ENCODE measurements around the gene CALU. TPM values are rescaled to one million over a fixed set of nuclear protein-coding genes. Genes with fewer than 3 reads are reported as not detected.

Gene CALU
- total and polyA plus RNA-seq, 10 of the 15 experiments (the other 5 are each of a cell fraction or from before 2014, with no cell fraction given) = 31.2 to 75.6 (median 42.1) TPM

DNA sequence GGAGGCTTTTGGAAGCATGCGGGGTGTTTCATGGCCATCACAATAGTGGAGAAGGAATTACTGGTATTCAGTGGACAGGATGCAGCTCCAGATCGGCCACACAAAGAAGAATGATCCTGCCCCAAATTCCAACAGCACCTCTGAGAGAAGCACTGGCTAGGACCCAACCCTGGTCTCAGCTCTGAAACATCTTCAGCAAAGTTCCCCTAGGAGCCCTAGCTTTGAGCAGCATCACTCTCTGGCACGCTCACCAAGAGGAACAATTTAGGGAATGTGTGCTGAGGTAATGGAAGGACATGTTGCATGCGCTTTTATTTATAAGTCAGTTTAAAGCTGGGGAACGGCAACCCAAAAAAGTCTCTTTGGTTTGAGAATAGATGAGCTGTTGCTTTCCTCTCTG lies 42.0 kb downstream of the CALU start:
- Histone ChIP-seq H3K4me2 (ENCODE audit: control insufficient read depth, insufficient read depth) (no peak overlapping the region), H3K9ac (ENCODE audit: control insufficient read depth, insufficient read depth, low read length) (no peak overlapping the region), H4K20me1 (ENCODE audit: control insufficient read depth, insufficient read depth) (no peaks in the 10 kb centered on the region), H3K4me1 (ENCODE audit: control insufficient read depth, insufficient read depth, low read length) (no peaks in the 10 kb centered on the region), H2AFZ (ENCODE audit: control insufficient read depth, low read depth, low read length) (no peak overlapping the region), H3K9me3 (replicated peaks; ENCODE audit: control insufficient read depth, insufficient read depth, low read length) (no peaks in the 10 kb centered on the region; the same call in 2 of the 3 replicates), H3K27me3 (replicated peaks in 1 of 2; ENCODE audit: control insufficient read depth in 2 of 2, insufficient read depth in 2 of 2, low read length in 1 of 2) (no peaks in the 10 kb centered on the region; a peak in 1 of 4 replicates), H3K79me2 (ENCODE audit: control insufficient read depth, insufficient read depth, low read length) (no peaks in the 10 kb centered on the region), H3K27ac (ENCODE audit: control insufficient read depth, insufficient read depth) (no peak overlapping the region), H3K36me3 (ENCODE audit: control insufficient read depth in 2 of 2, insufficient read depth in 2 of 2, low read length in 1 of 2) (no peaks in the 10 kb centered on the region), H3K4me3 (no peak overlapping the region)
- BruUV-seq (replicated peaks) = no TSS peak
- 66% methylated on average over 5 of the region's 5 CpGs for WGBS (ENCODE audit: insufficient coverage, insufficient replicate concordance, low lambda C conversion rate, missing lambda C conversion rate)
- in situ Hi-C loops (cut with MboI) = no loop called here
- RAD21 ChIA-PET (ENCODE audit: unreplicated experiment) = interaction anchor here (0.6 to 0.8 kb wide), 3 partner anchors 81 to 452 kb away, joined by 3 to 7 read pairs (median 4); no protein-coding TSS in a partner anchor
- DNase-seq (ENCODE audit: low read depth, low spot score) (no peak), ATAC-seq (no peak), FAIRE-seq (no peak)
- SMC1A ChIA-PET (ENCODE audit: uncharacterized antibody, unreplicated experiment) = interaction anchor here (0.6 to 1.1 kb wide), 2 partner anchors 24 to 1170 kb away, joined by 3 read pairs; no protein-coding TSS in a partner anchor
- TF ChIP-seq, protein P1, sequence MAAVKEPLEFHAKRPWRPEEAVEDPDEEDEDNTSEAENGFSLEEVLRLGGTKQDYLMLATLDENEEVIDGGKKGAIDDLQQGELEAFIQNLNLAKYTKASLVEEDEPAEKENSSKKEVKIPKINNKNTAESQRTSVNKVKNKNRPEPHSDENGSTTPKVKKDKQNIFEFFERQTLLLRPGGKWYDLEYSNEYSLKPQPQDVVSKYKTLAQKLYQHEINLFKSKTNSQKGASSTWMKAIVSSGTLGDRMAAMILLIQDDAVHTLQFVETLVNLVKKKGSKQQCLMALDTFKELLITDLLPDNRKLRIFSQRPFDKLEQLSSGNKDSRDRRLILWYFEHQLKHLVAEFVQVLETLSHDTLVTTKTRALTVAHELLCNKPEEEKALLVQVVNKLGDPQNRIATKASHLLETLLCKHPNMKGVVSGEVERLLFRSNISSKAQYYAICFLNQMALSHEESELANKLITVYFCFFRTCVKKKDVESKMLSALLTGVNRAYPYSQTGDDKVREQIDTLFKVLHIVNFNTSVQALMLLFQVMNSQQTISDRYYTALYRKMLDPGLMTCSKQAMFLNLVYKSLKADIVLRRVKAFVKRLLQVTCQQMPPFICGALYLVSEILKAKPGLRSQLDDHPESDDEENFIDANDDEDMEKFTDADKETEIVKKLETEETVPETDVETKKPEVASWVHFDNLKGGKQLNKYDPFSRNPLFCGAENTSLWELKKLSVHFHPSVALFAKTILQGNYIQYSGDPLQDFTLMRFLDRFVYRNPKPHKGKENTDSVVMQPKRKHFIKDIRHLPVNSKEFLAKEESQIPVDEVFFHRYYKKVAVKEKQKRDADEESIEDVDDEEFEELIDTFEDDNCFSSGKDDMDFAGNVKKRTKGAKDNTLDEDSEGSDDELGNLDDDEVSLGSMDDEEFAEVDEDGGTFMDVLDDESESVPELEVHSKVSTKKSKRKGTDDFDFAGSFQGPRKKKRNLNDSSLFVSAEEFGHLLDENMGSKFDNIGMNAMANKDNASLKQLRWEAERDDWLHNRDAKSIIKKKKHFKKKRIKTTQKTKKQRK (IDR thresholded peaks at IDR 0.05; ENCODE audit: low read depth, low read length) = no peak
- TF ChIP-seq IRF4 (IDR thresholded peaks at IDR 0.05; ENCODE audit: low read depth, low read length) = no peak
- TF ChIP-seq, protein P2, sequence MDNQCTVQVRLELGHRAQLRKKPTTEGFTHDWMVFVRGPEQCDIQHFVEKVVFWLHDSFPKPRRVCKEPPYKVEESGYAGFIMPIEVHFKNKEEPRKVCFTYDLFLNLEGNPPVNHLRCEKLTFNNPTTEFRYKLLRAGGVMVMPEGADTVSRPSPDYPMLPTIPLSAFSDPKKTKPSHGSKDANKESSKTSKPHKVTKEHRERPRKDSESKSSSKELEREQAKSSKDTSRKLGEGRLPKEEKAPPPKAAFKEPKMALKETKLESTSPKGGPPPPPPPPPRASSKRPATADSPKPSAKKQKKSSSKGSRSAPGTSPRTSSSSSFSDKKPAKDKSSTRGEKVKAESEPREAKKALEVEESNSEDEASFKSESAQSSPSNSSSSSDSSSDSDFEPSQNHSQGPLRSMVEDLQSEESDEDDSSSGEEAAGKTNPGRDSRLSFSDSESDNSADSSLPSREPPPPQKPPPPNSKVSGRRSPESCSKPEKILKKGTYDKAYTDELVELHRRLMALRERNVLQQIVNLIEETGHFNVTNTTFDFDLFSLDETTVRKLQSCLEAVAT (IDR thresholded peaks at IDR 0.05) = no peak
- TF ChIP-seq CHD1 (IDR thresholded peaks at IDR 0.05; ENCODE audit: low read depth, low read length) = no peak
- TF ChIP-seq MYC (IDR thresholded peaks at IDR 0.05; ENCODE audit: insufficient read depth, insufficient read length, insufficient replicate concordance, low read length, severe bottlenecking) = no peak
- no peak for TF ChIP-seq PAX8 (IDR thresholded peaks at IDR 0.05)
- TF ChIP-seq SUZ12 (IDR thresholded peaks at IDR 0.05; ENCODE audit: unreplicated experiment) = no peak
- TF ChIP-seq, protein P3, sequence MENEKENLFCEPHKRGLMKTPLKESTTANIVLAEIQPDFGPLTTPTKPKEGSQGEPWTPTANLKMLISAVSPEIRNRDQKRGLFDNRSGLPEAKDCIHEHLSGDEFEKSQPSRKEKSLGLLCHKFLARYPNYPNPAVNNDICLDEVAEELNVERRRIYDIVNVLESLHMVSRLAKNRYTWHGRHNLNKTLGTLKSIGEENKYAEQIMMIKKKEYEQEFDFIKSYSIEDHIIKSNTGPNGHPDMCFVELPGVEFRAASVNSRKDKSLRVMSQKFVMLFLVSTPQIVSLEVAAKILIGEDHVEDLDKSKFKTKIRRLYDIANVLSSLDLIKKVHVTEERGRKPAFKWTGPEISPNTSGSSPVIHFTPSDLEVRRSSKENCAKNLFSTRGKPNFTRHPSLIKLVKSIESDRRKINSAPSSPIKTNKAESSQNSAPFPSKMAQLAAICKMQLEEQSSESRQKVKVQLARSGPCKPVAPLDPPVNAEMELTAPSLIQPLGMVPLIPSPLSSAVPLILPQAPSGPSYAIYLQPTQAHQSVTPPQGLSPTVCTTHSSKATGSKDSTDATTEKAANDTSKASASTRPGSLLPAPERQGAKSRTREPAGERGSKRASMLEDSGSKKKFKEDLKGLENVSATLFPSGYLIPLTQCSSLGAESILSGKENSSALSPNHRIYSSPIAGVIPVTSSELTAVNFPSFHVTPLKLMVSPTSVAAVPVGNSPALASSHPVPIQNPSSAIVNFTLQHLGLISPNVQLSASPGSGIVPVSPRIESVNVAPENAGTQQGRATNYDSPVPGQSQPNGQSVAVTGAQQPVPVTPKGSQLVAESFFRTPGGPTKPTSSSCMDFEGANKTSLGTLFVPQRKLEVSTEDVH (IDR thresholded peaks at IDR 0.05; ENCODE audit: low read depth, partially characterized antibody) = no peak
- TF ChIP-seq NRF1 (conservative IDR thresholded peaks at IDR 0.05; ENCODE audit: low read depth, low read length) = no peak
- POLR2A ChIA-PET = interaction anchor here (0.5 to 1.2 kb wide), 3 partner anchors 22 to 394 kb away, joined by 3 to 5 read pairs (median 3); no protein-coding TSS in a partner anchor
- intact Hi-C loops (cut with micrococcal nuclease; ENCODE audit: unreplicated experiment) = no loop called here
- CTCF ChIA-PET = interaction anchor here (0.8 kb wide), 1 partner anchor 10 kb away, joined by 4 read pairs; no protein-coding TSS in a partner anchor
